CD4-positive, alpha-beta T cell (primary cell): Measurements from ENCODE around the gene TDRKH. TPM values are rescaled to one million over a fixed set of nuclear protein-coding genes. Genes with fewer than 3 reads are reported as not detected.

Experiments used
- ATAC-seq: fragments of 200-7000 bp; cut with Tn5 transposase; one replicate; pipeline ENCODE4 v1.10.0; 2022; ENCODE audit warnings: mild to moderate bottlenecking; ENCODE audit not compliant: poor library complexity
- CTCF ChIA-PET: fragments of 350-600 bp; sonication (Branson Sonifier 250); formaldehyde crosslinking; loops from one replicate; lab custom pipeline; 2021; ENCODE audit warnings: antibody characterized with exemption, inconsistent platforms; lab: Charles Lee
- POLR2A ChIA-PET: fragments of 350-600 bp; sonication (Branson Sonifier 250); formaldehyde crosslinking; loops from one replicate; lab custom pipeline; 2021; ENCODE audit warnings: antibody characterized with exemption, inconsistent platforms; lab: Charles Lee
- DNase-seq, 14 experiments: peaks; one replicate each; pipeline ENCODE4 v3.0.0-alpha.2; 2013 to 2020; ENCODE audit warnings: mixed read lengths in 2 of 14
- H3K27ac ChIP-seq, 2 donors: one replicate each; pipeline versions ENCODE4 v1.5.1 to v1.7.0; 2013; ENCODE audit warnings: low read length in 2 of 2, low read depth in 1 of 2, mild to moderate bottlenecking in 1 of 2
- H3K27me3 ChIP-seq, 2 experiments: 1 replicate in 1 of 2; 2 replicates in 1 of 2; pipeline versions ENCODE4 v1.6.1 to v1.7.0; 2013; ENCODE audit warnings: low read length in 2 of 2, control low read depth in 1 of 2, mild to moderate bottlenecking in 1 of 2, moderate library complexity in 1 of 2; ENCODE audit not compliant: insufficient read depth in 2 of 2, control insufficient read depth in 1 of 2
- H3K36me3 ChIP-seq: one replicate; pipeline ENCODE4 v1.6.1; 2013; ENCODE audit warnings: low read length, control low read depth; ENCODE audit not compliant: insufficient read depth
- H3K4me1 ChIP-seq: one replicate; pipeline ENCODE4 v1.6.1; 2013; ENCODE audit warnings: low read length, control low read depth; ENCODE audit not compliant: insufficient read depth
- H3K4me3 ChIP-seq: one replicate; pipeline ENCODE4 v1.5.1; 2013; ENCODE audit warnings: mild to moderate bottlenecking, low read length, moderate library complexity
- H3K9me3 ChIP-seq, 2 experiments: 1 replicate in 1 of 2; 2 replicates in 1 of 2; pipeline versions ENCODE4 v1.6.1 to v1.7.0; 2013; ENCODE audit warnings: low read length in 2 of 2, mild to moderate bottlenecking in 2 of 2, control low read depth in 1 of 2, moderate library complexity in 1 of 2; ENCODE audit not compliant: control insufficient read depth in 1 of 2, insufficient read depth in 1 of 2
- H3K27ac Mint-ChIP-seq: one replicate; pipeline ENCODE4 v1.8.0; 2020; ENCODE audit warnings: mixed read lengths
- H3K27me3 Mint-ChIP-seq: one replicate; pipeline ENCODE4 v1.8.0; 2021; ENCODE audit warnings: mixed read lengths
- H3K36me3 Mint-ChIP-seq: one replicate; pipeline ENCODE4 v1.8.0; 2021; ENCODE audit warnings: low read depth, mixed read lengths
- H3K4me1 Mint-ChIP-seq: one replicate; pipeline ENCODE4 v1.8.0; 2021; ENCODE audit warnings: low read depth, mixed read lengths
- H3K4me3 Mint-ChIP-seq: one replicate; pipeline ENCODE4 v1.8.0; 2020; ENCODE audit warnings: mild to moderate bottlenecking, mixed read lengths
- H3K9me3 Mint-ChIP-seq: one replicate; pipeline ENCODE4 v1.8.0; 2020; ENCODE audit warnings: mixed read lengths
- intact Hi-C, 2 experiments: fragments of 100-400 bp; cut with DNase I in 1 of 2; cut with micrococcal nuclease in 1 of 2; formaldehyde crosslinking; loops; one replicate each; pipeline versions ENCODE4 v1.15.1 to v1.9.0; 2023 to 2025; cut with DNase I, micrococcal nuclease
- total RNA-seq, 174 experiments: library from RNA in 2 of 174; stranded (reverse) in 2 of 174; gene quantifications; one replicate each; pipeline ENCODE4 v1.2.3 and lab custom pipeline; 2021 to 2026
- TF ChIP-seq, protein P1 (sequence below): fragments of 200-600 bp; IDR thresholded peaks from one replicate; pipeline ENCODE4 v1.8.0; 2022; ENCODE audit warnings: antibody characterized with exemption, mild to moderate bottlenecking

The TDRKH gene
- total RNA-seq, 2 experiments from 2014 or later: 6.1 to 6.4 TPM

DNA sequence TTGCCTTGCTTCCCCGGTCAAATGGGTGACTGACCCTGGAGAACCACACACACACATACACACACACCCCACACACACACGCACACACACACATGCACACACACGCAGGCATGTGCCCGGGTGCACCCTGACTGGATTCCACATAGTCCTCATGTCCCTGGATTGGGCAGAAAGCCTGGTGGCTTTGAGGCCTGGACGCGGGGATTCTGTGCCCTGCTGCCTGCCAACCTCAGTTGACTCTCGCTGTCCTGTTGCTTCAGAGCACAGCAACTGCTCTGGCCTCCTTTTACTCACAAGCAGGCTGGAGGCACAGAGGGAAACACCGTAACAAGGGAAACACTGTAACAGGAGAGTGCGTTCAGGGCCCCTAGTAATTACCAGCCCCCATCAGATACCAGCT lies 34.9 kb upstream of the TDRKH start:
- Mint-ChIP-seq H3K4me3 (peak overlapping the region; percentile 76), H3K36me3 (no peaks in the 10 kb centered on the region), H3K27me3 (no peaks in the 10 kb centered on the region), H3K4me1 (peaks cover 83% of the 10 kb centered on the region), H3K27ac (peak overlapping the region; percentile 84), H3K9me3 (no peaks in the 10 kb centered on the region)
- ChIA-PET POLR2A (interaction anchor here (1.2 to 3.5 kb wide), 2 partner anchors 9 to 82 kb away, joined by 3 to 14 read pairs; no protein-coding TSS in a partner anchor), CTCF (no interaction called here)
- DNase-seq (no peak), ATAC-seq (no peak)
- Histone ChIP-seq H3K27ac (peak overlapping the region in 1 of 2 donors; percentile 25), H3K27me3 (no peaks in the 10 kb centered on the region), H3K4me1 (peaks cover 91% of the 10 kb centered on the region), H3K36me3 (no peaks in the 10 kb centered on the region), H3K4me3 (peak overlapping the region; percentile 59), H3K9me3 (no peaks in the 10 kb centered on the region)
- TF ChIP-seq, protein P1, sequence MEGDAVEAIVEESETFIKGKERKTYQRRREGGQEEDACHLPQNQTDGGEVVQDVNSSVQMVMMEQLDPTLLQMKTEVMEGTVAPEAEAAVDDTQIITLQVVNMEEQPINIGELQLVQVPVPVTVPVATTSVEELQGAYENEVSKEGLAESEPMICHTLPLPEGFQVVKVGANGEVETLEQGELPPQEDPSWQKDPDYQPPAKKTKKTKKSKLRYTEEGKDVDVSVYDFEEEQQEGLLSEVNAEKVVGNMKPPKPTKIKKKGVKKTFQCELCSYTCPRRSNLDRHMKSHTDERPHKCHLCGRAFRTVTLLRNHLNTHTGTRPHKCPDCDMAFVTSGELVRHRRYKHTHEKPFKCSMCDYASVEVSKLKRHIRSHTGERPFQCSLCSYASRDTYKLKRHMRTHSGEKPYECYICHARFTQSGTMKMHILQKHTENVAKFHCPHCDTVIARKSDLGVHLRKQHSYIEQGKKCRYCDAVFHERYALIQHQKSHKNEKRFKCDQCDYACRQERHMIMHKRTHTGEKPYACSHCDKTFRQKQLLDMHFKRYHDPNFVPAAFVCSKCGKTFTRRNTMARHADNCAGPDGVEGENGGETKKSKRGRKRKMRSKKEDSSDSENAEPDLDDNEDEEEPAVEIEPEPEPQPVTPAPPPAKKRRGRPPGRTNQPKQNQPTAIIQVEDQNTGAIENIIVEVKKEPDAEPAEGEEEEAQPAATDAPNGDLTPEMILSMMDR: no peak
- intact Hi-C loops: no loop called here

DNA sequence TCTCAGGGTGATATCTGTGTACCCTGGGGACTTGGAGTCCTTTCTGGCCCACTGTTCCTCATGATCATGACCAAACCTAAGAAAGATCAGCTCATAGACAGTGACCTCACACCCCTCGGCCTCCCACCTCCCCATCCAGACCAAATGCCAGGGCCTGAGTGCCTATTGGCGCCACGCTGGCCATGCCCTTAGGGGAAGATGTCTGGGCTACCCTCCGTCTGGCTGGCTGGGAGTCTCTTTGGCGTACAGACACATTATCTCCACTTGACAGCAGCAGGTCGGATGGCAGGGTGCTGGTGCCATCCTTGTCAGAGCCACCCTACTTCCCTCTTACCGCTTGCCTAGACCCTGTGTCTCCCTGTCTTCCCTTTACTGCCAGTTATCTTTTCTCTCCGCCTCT lies 32.9 kb upstream of the TDRKH start:
- ChIA-PET CTCF (interaction anchor here (1.5 kb wide), 1 partner anchor 11 kb away, joined by 5 read pairs; no protein-coding TSS in a partner anchor), POLR2A (interaction anchor here (1.0 kb wide), 1 partner anchor 11 kb away, joined by 3 read pairs; no protein-coding TSS in a partner anchor)
- Histone ChIP-seq H3K4me3 (peak overlapping the region; percentile 59), H3K27ac (peak overlapping the region; percentile 37 to 57), H3K9me3 (no peaks in the 10 kb centered on the region), H3K36me3 (no peaks in the 10 kb centered on the region), H3K27me3 (no peaks in the 10 kb centered on the region), H3K4me1 (peaks cover 91% of the 10 kb centered on the region)
- TF ChIP-seq, protein P1: no peak
- intact Hi-C loops: no loop called here
- Mint-ChIP-seq H3K36me3 (no peaks in the 10 kb centered on the region), H3K4me1 (peaks cover 74% of the 10 kb centered on the region), H3K27me3 (no peaks in the 10 kb centered on the region), H3K4me3 (peak overlapping the region; percentile 59), H3K9me3 (no peaks in the 10 kb centered on the region), H3K27ac (peak overlapping the region; percentile 75)
- ATAC-seq: no peak
- no peak for DNase-seq

DNA sequence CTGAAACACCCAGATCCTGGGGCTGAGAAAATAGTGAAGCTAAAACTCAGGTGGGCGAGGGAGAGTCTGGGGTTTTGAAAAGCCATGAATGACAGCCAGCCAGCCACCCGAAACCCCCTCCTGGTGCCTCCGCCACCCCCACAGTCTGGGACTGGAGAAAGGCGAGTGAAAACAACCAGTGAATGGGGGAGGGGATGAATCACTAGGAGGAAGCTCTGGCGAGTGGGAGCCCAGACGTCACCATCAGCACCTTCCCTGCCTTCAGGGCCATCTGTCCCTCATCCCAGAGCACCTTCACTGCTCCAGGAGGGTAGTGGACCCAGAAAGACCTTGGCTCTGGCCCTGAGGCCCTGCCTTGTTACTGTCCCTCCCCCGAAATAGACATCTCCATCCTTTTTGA lies 32.1 kb upstream of the TDRKH start:
- H3K4me3 Mint-ChIP-seq: peak overlapping the region; percentile 59
- peaks cover 74% of the 10 kb centered on the region for H3K4me1 Mint-ChIP-seq
- ATAC-seq (no peak), DNase-seq (peak in 2 of 14 experiments; percentile 48 to 59)
- intact Hi-C loops: no loop called here
- H3K27ac Mint-ChIP-seq: peak overlapping the region; percentile 75
- H3K4me3 ChIP-seq: peak overlapping the region; percentile 59
- no peaks in the 10 kb centered on the region for H3K9me3 ChIP-seq
- ChIA-PET POLR2A (interaction anchor here (0.7 kb wide), 1 partner anchor 14 kb away, joined by 4 read pairs; no protein-coding TSS in a partner anchor), CTCF (no interaction called here)
- H3K27ac ChIP-seq: peak overlapping the region; percentile 37 to 57
- H3K27me3 ChIP-seq: no peaks in the 10 kb centered on the region
- no peaks in the 10 kb centered on the region for H3K9me3 Mint-ChIP-seq
- no peaks in the 10 kb centered on the region for H3K27me3 Mint-ChIP-seq
- TF ChIP-seq, protein P1: no peak
- H3K4me1 ChIP-seq: peaks cover 91% of the 10 kb centered on the region
- H3K36me3 Mint-ChIP-seq: no peaks in the 10 kb centered on the region
- no peaks in the 10 kb centered on the region for H3K36me3 ChIP-seq
